H1 (cell line): Measurements from ENCODE around the gene AGPAT4. TPM values are rescaled to one million over a fixed set of nuclear protein-coding genes. Genes with fewer than 3 reads are reported as not detected.

Experiments used
- CTCF ChIA-PET: fragments of 300-600 bp; sonication (Branson Sonifier 250); formaldehyde crosslinking; loops from one replicate; lab custom pipeline; 2021; ENCODE audit not compliant: partially characterized antibody; lab: Charles Lee
- POLR2A ChIA-PET: fragments of 300-600 bp; sonication (Branson Sonifier 250); formaldehyde crosslinking; loops from one replicate; lab custom pipeline; 2021; ENCODE audit warnings: inconsistent platforms; ENCODE audit not compliant: partially characterized antibody; lab: Charles Lee
- DNase-seq, 2 experiments: peaks; one replicate each; pipeline versions ENCODE4 v3.0.0 to v3.0.0-alpha.2; 2010 to 2022; ENCODE audit warnings: low spot score in 2 of 2, low read depth in 1 of 2, mixed read lengths in 1 of 2
- FAIRE-seq: peaks from 2 replicates; lab custom pipeline; 2011; peaks lifted over from hg19 to GRCh38; lab: Jason Lieb, UNC
- H2AFZ ChIP-seq: 2 replicates; pipeline ENCODE4 v1.8.1; 2012; ENCODE audit warnings: low read length, inconsistent platforms
- H2AK5ac ChIP-seq: 2 replicates; pipeline ENCODE4 v1.6.1; 2013; ENCODE audit warnings: low read depth, low read length
- H2BK120ac ChIP-seq: replicated peaks from 2 replicates; pipeline ENCODE3; 2013; ENCODE audit warnings: low read depth, low read length, inconsistent platforms
- H2BK12ac ChIP-seq: 2 replicates; pipeline ENCODE4 v1.6.1; 2013; ENCODE audit warnings: low read depth, low read length
- H2BK15ac ChIP-seq: 2 replicates; pipeline ENCODE4 v1.6.1; 2013; ENCODE audit warnings: low read length
- H2BK20ac ChIP-seq: 2 replicates; pipeline ENCODE4 v1.6.1; 2013; ENCODE audit warnings: low read length
- H2BK5ac ChIP-seq: 2 replicates; pipeline ENCODE4 v1.6.1; 2013; ENCODE audit warnings: low read depth, low read length
- H3K14ac ChIP-seq: 2 replicates; pipeline ENCODE4 v1.6.1; 2013; ENCODE audit warnings: inconsistent platforms; ENCODE audit not compliant: insufficient read length
- H3K18ac ChIP-seq: 2 replicates; pipeline ENCODE4 v1.6.1; 2013; ENCODE audit warnings: low read length; ENCODE audit errors: extremely low read depth
- H3K23ac ChIP-seq: 2 replicates; pipeline ENCODE4 v1.6.1; 2013; ENCODE audit warnings: inconsistent platforms; ENCODE audit not compliant: insufficient read length
- H3K23me2 ChIP-seq: 2 replicates; pipeline ENCODE4 v1.6.1; 2013; ENCODE audit warnings: low read depth, low read length
- H3K27ac ChIP-seq: 2 replicates; pipeline ENCODE4 v1.6.1; 2011; ENCODE audit warnings: low read depth, low read length, inconsistent platforms
- H3K27me3 ChIP-seq, 4 experiments: replicated peaks in 1 of 4; 1 replicate in 1 of 4; 2 replicates in 3 of 4; pipeline versions ENCODE4 v1.6.1 to v1.8.1; 2011 to 2013; ENCODE audit warnings: low read length in 3 of 4, mild to moderate bottlenecking in 3 of 4, inconsistent platforms in 2 of 4, mixed read lengths in 2 of 4, moderate library complexity in 1 of 4; ENCODE audit not compliant: control insufficient read depth in 3 of 4, insufficient read depth in 3 of 4; ENCODE audit errors: extremely low read depth in 1 of 4
- H3K36me3 ChIP-seq, 4 experiments: 2 replicates each; pipeline versions ENCODE4 v1.6.1 to v1.8.1; 2011 to 2013; ENCODE audit warnings: mild to moderate bottlenecking in 4 of 4, low read length in 3 of 4, moderate library complexity in 2 of 4, control low read depth in 1 of 4, inconsistent platforms in 1 of 4; ENCODE audit not compliant: insufficient read depth in 4 of 4, control insufficient read depth in 2 of 4
- H3K4ac ChIP-seq: replicated peaks from 2 replicates; pipeline ENCODE3; 2013; ENCODE audit warnings: low read length, low read depth, mixed read lengths, inconsistent platforms; ENCODE audit not compliant: insufficient read length
- H3K4me1 ChIP-seq, 4 experiments: replicated peaks in 1 of 4; 1 replicate in 1 of 4; 2 replicates in 3 of 4; pipeline versions ENCODE4 v1.6.1 to v1.8.1; 2011 to 2013; ENCODE audit warnings: low read length in 3 of 4, inconsistent platforms in 2 of 4, mixed read lengths in 1 of 4; ENCODE audit not compliant: insufficient read depth in 4 of 4, control insufficient read depth in 3 of 4
- H3K4me2 ChIP-seq, 2 experiments: 2 replicates each; pipeline versions ENCODE4 v1.6.1 to v1.8.1; 2011 to 2013; ENCODE audit warnings: low read depth in 2 of 2, low read length in 2 of 2, control low read depth in 1 of 2, inconsistent platforms in 1 of 2, mild to moderate bottlenecking in 1 of 2; ENCODE audit not compliant: insufficient read depth in 1 of 2
- H3K4me3 ChIP-seq, 4 experiments: fragments of 200-600, 300-600 bp in 1 of 4; sonication (generic), shearing (Covaris generic), sonication (Bioruptor Twin) in 1 of 4; 2 replicates each; pipeline versions ENCODE4 v1.5.1 to v1.8.1; 2011 to 2016; ENCODE audit warnings: low read length in 4 of 4, low read depth in 3 of 4, control low read depth in 2 of 4, inconsistent platforms in 2 of 4, mild to moderate bottlenecking in 2 of 4, mixed read lengths in 1 of 4, moderate library complexity in 1 of 4; ENCODE audit not compliant: insufficient read depth in 2 of 4; ENCODE audit errors: extremely low read depth in 1 of 4
- H3K56ac ChIP-seq: replicated peaks from 2 replicates; pipeline ENCODE3; 2013; ENCODE audit warnings: low read depth, mild to moderate bottlenecking, mixed read lengths, low read length, inconsistent platforms; ENCODE audit not compliant: insufficient read length
- H3K79me1 ChIP-seq: 2 replicates; pipeline ENCODE4 v1.6.1; 2013; ENCODE audit warnings: low read depth, low read length, control low read depth
- H3K79me2 ChIP-seq, 2 experiments: 2 replicates each; pipeline versions ENCODE4 v1.6.1 to v1.8.1; 2012 to 2013; ENCODE audit warnings: low read length in 2 of 2, mild to moderate bottlenecking in 2 of 2, inconsistent platforms in 1 of 2; ENCODE audit not compliant: insufficient read depth in 2 of 2, control insufficient read depth in 1 of 2
- H3K9ac ChIP-seq, 4 experiments: replicated peaks in 1 of 4; 1 replicate in 1 of 4; 2 replicates in 3 of 4; pipeline versions ENCODE4 v1.6.1 to v1.8.1; 2011 to 2013; ENCODE audit warnings: low read depth in 3 of 4, low read length in 3 of 4, control low read depth in 2 of 4, mild to moderate bottlenecking in 2 of 4, moderate library complexity in 2 of 4, inconsistent platforms in 1 of 4; ENCODE audit errors: extremely low read depth in 1 of 4
- H3K9me3 ChIP-seq, 2 experiments: 2 replicates each; pipeline versions ENCODE4 v1.6.1 to v1.8.1; 2012 to 2013; ENCODE audit warnings: mild to moderate bottlenecking in 2 of 2, moderate library complexity in 2 of 2, control low read depth in 1 of 2, inconsistent platforms in 1 of 2, low read depth in 1 of 2, low read length in 1 of 2, mixed read lengths in 1 of 2; ENCODE audit not compliant: insufficient read depth in 2 of 2
- H4K20me1 ChIP-seq, 2 experiments: replicated peaks in 1 of 2; 2 replicates each; pipeline versions ENCODE3 to v1.8.1; 2011 to 2013; ENCODE audit warnings: inconsistent platforms in 2 of 2, low read length in 2 of 2, mild to moderate bottlenecking in 1 of 2; ENCODE audit not compliant: insufficient read depth in 2 of 2, control insufficient read depth in 1 of 2
- H4K5ac ChIP-seq: 2 replicates; pipeline ENCODE4 v1.6.1; 2013; ENCODE audit warnings: low read length, low read depth, mixed read lengths, inconsistent platforms; ENCODE audit not compliant: insufficient read length
- H4K8ac ChIP-seq: 2 replicates; pipeline ENCODE4 v1.8.0; 2013; ENCODE audit warnings: mild to moderate bottlenecking, moderate library complexity, low read length, inconsistent platforms; ENCODE audit not compliant: insufficient read depth; ENCODE audit errors: extremely low read depth
- H4K91ac ChIP-seq: replicated peaks from 2 replicates; pipeline ENCODE3; 2013; ENCODE audit warnings: low read length, mixed read lengths, inconsistent platforms; ENCODE audit not compliant: insufficient read length
- ASH2L ChIP-seq: fragments of 200-600, 300-600 bp; sonication (generic); IDR thresholded peaks from one replicate; pipeline ENCODE4 v1.7.1; 2017; ENCODE audit warnings: low read length
- BACH1 ChIP-seq: IDR thresholded peaks from 2 replicates; pipeline ENCODE4 v1.6.1; 2012; ENCODE audit warnings: low read length, improper control_type of control experiment
- CEBPB ChIP-seq: IDR thresholded peaks from 2 replicates; pipeline ENCODE4 v1.6.1; 2012; ENCODE audit warnings: low read depth, low read length
- EZH2 ChIP-seq: fragments of 200-600 bp; sonication (generic); IDR thresholded peaks from 2 replicates; pipeline ENCODE4 v1.7.1; 2012; ENCODE audit warnings: low read depth, mild to moderate bottlenecking, moderate library complexity, low read length, inconsistent platforms; ENCODE audit not compliant: severe bottlenecking
- GTF2F1 ChIP-seq: IDR thresholded peaks from 2 replicates; pipeline ENCODE4 v1.6.1; 2012; ENCODE audit warnings: low read depth, low read length, improper control_type of control experiment, borderline replicate concordance
- MAX ChIP-seq: IDR thresholded peaks from 2 replicates; pipeline ENCODE4 v1.6.1; 2012; ENCODE audit warnings: inconsistent platforms
- NANOG ChIP-seq: IDR thresholded peaks from 2 replicates; pipeline ENCODE4 v1.6.1; 2011; ENCODE audit warnings: low read length, low read depth, mild to moderate bottlenecking, inconsistent platforms; ENCODE audit not compliant: insufficient read depth, poor library complexity, severe bottlenecking
- RAD21 ChIP-seq, 2 experiments: IDR thresholded peaks in 1 of 2; conservative IDR thresholded peaks in 1 of 2; 2 replicates each; pipeline ENCODE4 v1.6.1; 2011; ENCODE audit warnings: low read depth in 2 of 2, low read length in 2 of 2, improper control_type of control experiment in 1 of 2, inconsistent platforms in 1 of 2, mild to moderate bottlenecking in 1 of 2, moderate library complexity in 1 of 2
- SP1 ChIP-seq: IDR thresholded peaks from 2 replicates; pipeline ENCODE4 v1.6.1; 2011; ENCODE audit warnings: low read depth, low read length
- SP2 ChIP-seq: IDR thresholded peaks from 2 replicates; pipeline ENCODE4 v1.6.1; 2012; ENCODE audit warnings: mild to moderate bottlenecking, low read length, inconsistent platforms
- TAF1 ChIP-seq: IDR thresholded peaks from 2 replicates; pipeline ENCODE4 v1.6.1; 2011; ENCODE audit warnings: mild to moderate bottlenecking, low read depth, low read length
- USF2 ChIP-seq: IDR thresholded peaks from 2 replicates; pipeline ENCODE4 v1.6.1; 2011; ENCODE audit warnings: low read length, improper control_type of control experiment
- WGBS, 2 experiments: shearing (Covaris generic) in 1 of 2; methylation state at CpG; one replicate each; pipeline versions ENCODE4 v1.1.6 to v1.1.7; 2013 to 2015; ENCODE audit warnings: low lambda C conversion rate in 2 of 2, mixed read lengths in 2 of 2, inconsistent platforms in 1 of 2, low coverage in 1 of 2, missing lambda C conversion rate in 1 of 2; ENCODE audit not compliant: insufficient replicate concordance in 2 of 2, insufficient coverage in 1 of 2, insufficient read length in 1 of 2; ENCODE audit errors: extremely low coverage in 1 of 2, missing lambda C conversion rate in 1 of 2; 5-methylcytosine and 5-hydroxymethylcytosine counted together
- polyA plus RNA-seq, 7 experiments: library from polyadenylated mRNA; depleted of rRNA in 3 of 7; stranded (reverse) in 5 of 7; unstranded in 2 of 7; fragments of >200 nt in 5 of 7; fragments of 200-250 nt in 2 of 7; gene quantifications; 1 replicate in 5 of 7; 2 replicates in 1 of 7; 4 replicates in 1 of 7; pipeline versions ENCODE4 v1.2.1 to v1.2.3, GENCODE V29; 2011 to 2013; ENCODE audit warnings: missing spikeins in 2 of 7, mixed read lengths in 2 of 7
- total RNA-seq: library from RNA; stranded (reverse); fragmentation: NEBNext Ultra II Directional; extraction: Animal tissue kit (Norgen Biotek cat#: 25700); gene quantifications from 2 replicates; pipeline ENCODE4 v1.2.1, GENCODE V29; 2021

The AGPAT4 gene
- total and polyA plus RNA-seq, 2 of the 8 experiments (the other 6 are each of a cell fraction or from before 2014, with no cell fraction given), result 13.5 to 23.8 TPM

- no peak overlapping the region for H3K23ac ChIP-seq
- no peaks in the 10 kb centered on the region for H3K79me1 ChIP-seq
- H2BK12ac ChIP-seq, result no peak overlapping the region
- H3K14ac ChIP-seq, result no peak overlapping the region
- no peak for DNase-seq
- no peak overlapping the region for H3K4ac ChIP-seq
- H2BK120ac ChIP-seq, result no peak overlapping the region
- no peak overlapping the region for H2BK15ac ChIP-seq
- no peak overlapping the region for H3K18ac ChIP-seq
- no peak overlapping the region for H4K5ac ChIP-seq
- CTCF ChIA-PET, result interaction anchor here (1.2 kb wide), 1 partner anchor 50 kb away, joined by 3 read pairs; no protein-coding TSS in a partner anchor
- peaks cover 0 to 2% (median 0%) of the 10 kb centered on the region in 4 experiments; a peak in 2 of 7 replicates for H3K4me1 ChIP-seq
- no peak for FAIRE-seq
- H2BK20ac ChIP-seq, result no peak overlapping the region
- no peak overlapping the region for H3K4me3 ChIP-seq
- no peak overlapping the region for H3K9ac ChIP-seq
- POLR2A ChIA-PET, result interaction anchor here (1.2 kb wide), 1 partner anchor 31 kb away, joined by 6 read pairs; the partner anchor contains the start of gene AGPAT4
- H4K8ac ChIP-seq, result no peak overlapping the region
- no peaks in the 10 kb centered on the region for H3K27me3 ChIP-seq
- peaks cover 0 to 5% of the 10 kb centered on the region in 2 experiments; a peak in 1 of 4 replicates for H3K9me3 ChIP-seq
- 93% methylated on average over 16 of the region's 16 CpGs; no CpG with 5 or more reads in 1 of the 2 experiments for WGBS, 2 experiments
- no peak overlapping the region for H2BK5ac ChIP-seq
- no peak overlapping the region for H2AK5ac ChIP-seq
- no peaks in the 10 kb centered on the region for H3K36me3 ChIP-seq
- no peak overlapping the region for H3K56ac ChIP-seq
- H4K20me1 ChIP-seq, result no peaks in the 10 kb centered on the region
- no peak overlapping the region for H3K4me2 ChIP-seq
- H4K91ac ChIP-seq, result no peak overlapping the region
- no peaks in the 10 kb centered on the region for H3K23me2 ChIP-seq
- H3K79me2 ChIP-seq, result no peaks in the 10 kb centered on the region
- H3K27ac ChIP-seq, result no peak overlapping the region
- no peak overlapping the region for H2AFZ ChIP-seq
- no peak for TF ChIP-seq USF2
- no peak for TF ChIP-seq GTF2F1
- no peak for TF ChIP-seq SP2
- no peak for TF ChIP-seq BACH1
- TF ChIP-seq SP1, result no peak
- TF ChIP-seq NANOG, result no peak
- no peak for TF ChIP-seq EZH2
- TF ChIP-seq ASH2L, result no peak
- TF ChIP-seq TAF1, result no peak
- no peak for TF ChIP-seq CEBPB
- TF ChIP-seq RAD21 (IDR thresholded peaks at IDR 0.05 in 1 of 2, conservative IDR thresholded peaks at IDR 0.05 in 1 of 2; ENCODE audit: low read depth in 2 of 2, low read length in 2 of 2), result no peak
- no peak for TF ChIP-seq MAX
Observed at GRCh38 chr6:161303628-161304340, 29.9 kb upstream of the AGPAT4 start.
